NCI-H82 (cell line): ENCODE measurements around the gene WNT7B.

ENCODE experiments used
- DNase-seq: peaks from one replicate; lab custom pipeline; 2025; lab: John Stamatoyannopoulos, UW

The WNT7B gene

DNA sequence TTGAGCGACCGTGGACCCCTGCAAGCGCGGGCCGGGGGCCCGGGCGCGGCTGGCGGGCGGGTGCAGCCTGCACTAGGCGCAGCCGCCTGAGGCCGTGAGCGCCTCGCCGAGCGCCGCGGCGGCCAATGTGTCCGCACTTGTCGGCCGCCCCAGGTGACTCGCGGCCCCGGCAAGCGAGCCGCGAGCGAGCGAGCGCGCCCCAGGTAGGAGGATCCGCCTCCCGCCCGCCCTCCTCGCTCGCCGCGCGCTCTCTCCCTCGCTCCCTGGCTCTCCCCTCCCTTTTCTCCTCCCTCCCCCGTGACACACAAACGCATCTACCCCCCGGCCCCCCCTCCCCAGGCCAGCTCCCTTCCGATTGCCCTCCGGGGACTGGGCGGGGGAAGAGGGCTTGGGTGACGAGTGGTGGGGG, at the start of gene WNT7B:
Gene WNT7B, minus strand, starts transcription at position 160 of the 409 bp plus-strand sequence. CDS start 408 bp downstream, outside the sequence.
- DNase-seq: no peak

DNA sequence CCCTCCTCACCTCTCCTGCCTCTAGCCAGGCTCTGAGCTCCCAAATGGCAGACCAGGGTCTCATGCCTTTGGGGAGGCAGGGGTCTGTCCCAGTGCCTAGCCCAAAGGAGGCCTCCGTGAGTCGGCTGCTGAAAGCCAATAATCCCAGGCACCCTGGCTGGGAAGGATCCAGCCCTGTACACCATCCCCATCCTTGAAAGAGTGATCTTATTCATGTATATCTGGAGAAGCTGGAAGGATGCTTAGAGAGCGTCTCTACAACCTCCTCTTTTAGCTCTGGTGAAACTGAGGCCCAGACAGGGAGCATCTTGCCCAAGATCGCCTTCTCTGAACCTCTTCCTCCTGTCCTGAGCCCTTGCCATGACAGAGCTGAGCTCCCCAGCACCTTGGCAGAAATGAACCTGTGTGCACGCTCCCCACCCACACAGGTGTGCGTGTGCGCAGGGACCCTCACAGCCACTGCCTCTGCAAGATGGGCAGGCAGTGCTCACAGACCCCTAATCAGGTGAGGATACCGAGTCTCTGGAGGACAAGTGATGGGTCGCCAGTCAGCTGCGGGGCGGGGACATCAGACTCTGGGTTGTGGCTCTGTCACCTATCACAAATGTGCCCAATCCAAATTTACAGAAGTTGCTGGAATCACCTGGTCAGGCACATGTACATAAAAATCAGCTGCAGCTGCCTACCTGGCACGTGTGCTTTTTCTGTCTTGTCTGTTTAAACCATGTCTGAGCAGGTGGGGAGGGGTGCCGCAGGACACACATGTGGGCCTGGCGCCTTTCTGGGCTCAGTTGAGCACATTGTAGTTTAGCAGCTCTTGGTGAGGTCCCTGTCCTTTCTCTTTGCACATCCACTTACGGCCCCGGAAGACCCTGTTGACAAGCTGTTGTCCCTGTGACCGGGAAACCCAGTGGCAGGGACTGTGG, 49.3 kb upstream of the WNT7B start:
- no peak for DNase-seq

DNA sequence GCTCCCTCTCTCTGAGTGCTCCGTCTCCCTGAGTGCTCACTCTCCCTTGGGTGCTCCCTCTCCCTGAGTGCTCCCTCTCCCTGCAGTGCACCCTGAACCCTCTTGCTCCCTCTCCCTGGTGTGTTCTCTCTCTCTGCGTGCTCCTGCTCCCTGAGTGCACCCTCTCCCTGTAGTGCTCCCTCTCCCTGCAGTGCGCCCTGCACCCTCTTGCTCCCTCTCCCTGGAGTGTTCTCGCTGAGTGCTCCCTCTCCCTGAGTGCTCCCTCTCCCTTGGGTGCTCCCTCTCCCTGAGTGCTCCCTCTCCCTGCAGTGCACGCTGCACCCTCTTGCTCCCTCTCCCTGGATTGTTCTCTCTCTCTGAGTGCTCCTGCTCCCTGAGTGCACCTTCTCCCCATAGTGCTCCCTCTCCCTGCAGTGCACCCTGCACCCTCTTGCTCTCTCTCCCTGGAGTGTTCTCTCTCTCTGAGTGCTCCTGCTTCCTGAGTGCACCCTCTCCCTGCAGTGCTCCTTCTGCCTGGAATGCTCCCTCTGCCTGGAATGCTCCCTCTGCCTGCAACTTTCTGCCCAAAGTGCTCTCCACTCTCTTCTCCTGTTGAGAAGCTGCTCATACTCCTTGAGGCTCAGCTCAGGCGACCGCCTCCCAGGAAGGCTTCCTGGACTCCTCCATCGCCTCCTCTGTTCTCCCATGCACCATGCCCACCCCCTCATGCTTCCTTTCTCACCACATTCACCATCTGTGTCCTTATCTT, 48.4 kb upstream of the WNT7B start:
- DNase-seq: no peak

DNA sequence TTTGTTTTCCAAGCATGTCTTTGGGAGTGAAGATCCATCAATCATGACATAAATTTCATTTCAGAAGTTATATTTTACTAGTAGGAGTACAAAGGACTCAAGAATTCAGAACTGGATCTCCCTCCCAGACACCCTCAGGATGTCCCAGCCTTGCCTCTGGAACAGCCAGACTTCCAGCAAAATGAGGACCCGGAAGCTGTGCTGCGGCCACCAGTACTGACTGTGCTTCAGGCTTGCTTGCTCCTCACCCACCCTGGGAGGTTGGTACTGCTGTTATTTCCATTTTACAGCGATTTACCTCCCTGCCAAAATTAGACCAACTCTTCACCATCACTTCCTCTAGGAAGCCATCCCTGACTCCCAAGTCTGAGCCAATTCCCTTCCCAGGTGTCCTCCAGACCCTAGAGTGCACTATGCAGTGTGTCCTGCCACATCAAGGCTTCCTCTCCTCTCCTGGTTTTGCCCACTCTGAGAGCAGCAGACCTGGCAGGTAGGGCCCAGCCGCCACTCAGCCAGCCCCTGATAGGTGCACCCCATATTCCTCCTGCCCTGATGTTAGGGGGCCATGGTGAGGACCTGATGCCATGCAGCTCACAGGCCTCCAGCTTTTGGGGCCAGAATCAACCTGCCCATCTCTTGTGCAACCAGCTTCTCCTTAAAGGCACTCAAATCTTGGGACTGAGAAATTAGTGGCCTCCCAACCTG, 47.3 kb upstream of the WNT7B start:
- no peak for DNase-seq

DNA sequence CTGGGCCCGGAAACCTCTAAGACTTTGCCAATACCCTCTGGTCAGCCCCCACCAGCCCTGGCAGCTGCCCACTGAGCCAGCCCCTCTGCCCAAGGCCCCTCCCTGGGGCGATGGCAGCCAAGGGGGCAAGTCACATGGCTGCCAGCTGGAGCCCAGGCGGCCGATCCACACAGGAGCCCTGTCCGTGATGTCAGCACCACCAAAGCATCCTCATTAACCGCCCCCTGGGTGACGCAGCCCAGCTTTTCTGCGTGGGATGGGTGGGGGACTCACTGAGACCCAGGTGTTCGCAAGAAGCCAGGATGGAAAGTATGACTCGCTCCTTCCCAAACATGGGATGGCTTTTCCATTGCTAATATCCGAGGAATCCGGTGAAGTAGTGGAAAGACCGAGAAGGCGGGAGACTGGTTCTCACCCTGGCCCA, 46.6 kb upstream of the WNT7B start:
- no peak for DNase-seq

DNA sequence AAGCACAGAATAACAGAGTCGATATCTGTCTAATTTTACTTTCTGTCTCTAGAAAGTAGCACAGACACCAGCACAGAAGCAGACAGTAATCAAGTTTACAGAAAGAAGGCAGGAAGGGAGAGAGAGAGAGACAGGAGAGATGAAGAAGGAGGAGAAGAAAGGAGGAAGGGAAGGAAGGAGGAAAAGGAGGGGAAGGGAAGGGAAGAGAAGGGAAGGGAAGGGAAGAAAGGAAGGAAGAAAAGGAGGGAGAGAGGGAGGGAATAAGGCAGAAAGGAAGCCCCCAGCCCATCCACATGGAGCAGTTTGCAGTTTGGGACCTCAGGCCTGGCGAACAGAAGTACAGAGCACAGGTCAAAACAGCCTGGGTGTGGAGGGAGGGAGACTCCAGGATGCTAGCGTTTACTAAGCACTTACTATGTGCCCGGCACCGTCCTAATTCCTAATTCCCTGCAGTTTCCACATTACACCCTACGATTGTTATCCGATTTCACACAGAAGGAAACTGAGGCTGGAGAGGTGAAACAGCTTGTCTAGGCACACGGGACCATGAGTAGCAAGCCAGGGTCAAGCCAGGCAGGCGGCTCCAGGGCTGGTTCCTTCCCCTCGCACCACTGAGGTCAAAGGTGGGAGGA, 46.0 kb upstream of the WNT7B start:
- no peak for DNase-seq

DNA sequence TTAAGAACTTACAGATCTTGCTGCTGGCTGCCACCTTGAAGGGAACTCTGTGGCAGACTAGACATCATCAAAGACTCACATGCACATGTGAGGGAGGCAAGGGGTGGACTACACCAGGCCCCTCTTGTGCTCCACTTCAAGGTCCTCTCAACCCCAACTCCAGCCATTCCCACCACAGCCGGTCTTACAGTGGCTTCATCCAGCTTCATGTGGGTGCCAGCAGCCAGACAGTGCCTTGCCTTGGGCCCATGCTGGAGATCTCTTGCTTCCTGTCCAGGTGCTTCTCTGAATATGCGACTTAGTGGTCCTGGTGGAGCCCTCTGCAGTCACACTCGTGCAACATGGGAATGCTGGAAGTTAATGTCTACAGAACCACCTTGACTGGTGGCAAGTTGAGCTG, 44.6 kb upstream of the WNT7B start:
- no peak for DNase-seq

DNA sequence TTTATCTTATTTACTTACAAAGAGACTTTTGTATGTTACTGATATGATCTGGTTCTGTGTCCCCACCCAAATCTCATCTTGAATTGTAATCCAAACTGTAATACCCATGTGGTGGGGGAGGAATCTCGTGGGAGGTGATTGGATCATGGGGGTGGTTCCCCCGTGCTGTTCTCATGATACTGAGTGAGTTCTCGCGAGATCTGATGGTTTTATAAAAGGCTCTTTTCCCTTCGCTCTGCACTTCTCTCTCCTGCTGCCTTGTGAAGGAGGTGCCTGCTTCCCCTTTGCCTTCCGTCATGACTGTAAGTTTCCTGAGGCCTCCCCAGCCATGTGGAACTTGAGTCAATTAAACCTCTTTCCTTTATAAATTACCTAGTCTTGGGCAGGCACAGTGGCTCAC, 42.4 kb upstream of the WNT7B start:
- no peak for DNase-seq

DNA sequence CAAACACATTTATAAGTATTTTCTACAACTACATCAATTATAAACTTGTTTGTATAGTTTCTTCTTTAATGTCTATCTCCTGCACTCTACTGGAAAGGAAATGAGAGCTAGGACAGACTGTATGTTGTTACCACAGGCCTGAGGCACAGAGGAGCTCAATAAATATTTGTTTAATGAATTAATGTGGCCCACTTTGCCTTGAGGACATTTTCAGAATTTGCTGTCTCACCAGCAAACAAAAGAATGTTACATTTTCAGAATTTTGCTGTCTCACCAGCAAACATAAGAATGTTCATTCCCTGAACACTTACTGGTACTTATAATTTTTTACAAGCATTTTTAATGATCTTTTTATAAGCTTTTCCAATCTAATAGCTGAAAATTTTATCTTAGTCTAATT, 41.9 kb upstream of the WNT7B start:
- DNase-seq: no peak

DNA sequence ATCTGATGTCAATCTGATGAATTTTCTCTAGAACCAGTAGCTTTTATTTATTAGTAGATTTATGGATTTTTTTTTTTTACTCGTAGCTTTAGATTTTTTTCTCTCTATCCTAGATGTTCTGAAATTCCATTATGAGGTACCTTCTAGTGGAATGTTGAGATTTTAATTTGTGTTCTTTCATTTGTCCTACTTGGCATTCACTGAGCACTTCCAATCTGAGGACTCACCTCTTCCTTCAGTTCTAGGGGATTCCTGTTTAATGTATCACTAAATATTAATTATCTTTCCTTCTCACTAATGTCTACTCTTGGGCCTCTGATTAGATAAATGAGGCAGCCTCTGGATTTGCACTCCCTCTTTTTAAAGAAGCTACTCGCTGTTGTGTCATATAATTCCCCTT, 40.2 kb upstream of the WNT7B start:
- no peak for DNase-seq

DNA sequence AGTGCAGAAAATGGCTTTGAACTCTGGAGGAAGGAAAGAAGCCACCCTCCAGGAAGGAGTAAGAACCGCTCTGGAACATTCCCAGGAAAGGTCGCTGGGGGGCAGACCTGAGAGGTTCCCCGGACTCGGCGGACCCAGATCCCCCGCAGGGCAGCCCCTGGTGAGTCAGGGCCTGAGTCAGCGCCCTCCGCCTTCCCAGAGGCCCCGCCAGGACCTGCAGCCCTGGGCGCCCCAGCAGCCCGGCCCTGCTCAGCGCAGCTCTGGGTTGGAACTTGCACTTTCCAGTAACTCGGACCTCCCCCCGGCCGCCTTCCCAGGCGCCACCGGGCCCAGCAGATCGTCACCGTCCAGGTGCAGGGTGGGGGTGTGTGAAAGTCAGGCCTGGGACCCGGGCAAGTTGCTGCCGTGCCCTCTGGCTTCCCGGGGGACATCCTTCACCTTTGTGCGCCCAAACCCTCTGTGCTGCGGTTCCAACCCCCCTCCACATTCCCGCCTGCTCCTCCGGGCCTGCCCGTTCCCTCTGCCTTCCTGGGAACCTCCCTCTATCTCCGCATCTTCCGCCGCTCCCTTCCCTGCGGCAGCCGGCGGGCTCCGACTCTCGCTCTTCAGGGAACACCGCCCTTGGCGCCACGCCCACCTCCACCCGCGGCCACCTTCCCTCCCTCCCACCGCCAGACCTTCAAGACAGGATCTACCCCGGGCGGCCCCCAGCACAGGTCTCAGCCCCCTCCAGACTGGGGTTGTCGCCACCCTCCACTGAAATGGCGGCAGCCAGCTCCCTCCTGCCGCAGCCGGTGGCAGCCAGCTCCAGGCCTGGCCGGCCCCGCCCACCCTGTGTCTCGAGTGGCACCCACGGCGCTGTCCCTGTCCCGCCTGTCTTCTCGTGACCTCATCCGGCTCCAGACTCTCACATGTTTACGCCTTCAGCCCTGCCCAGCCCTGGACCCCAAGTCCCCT, 36.8 kb upstream of the WNT7B start:
- peak; percentile 86 for DNase-seq

DNA sequence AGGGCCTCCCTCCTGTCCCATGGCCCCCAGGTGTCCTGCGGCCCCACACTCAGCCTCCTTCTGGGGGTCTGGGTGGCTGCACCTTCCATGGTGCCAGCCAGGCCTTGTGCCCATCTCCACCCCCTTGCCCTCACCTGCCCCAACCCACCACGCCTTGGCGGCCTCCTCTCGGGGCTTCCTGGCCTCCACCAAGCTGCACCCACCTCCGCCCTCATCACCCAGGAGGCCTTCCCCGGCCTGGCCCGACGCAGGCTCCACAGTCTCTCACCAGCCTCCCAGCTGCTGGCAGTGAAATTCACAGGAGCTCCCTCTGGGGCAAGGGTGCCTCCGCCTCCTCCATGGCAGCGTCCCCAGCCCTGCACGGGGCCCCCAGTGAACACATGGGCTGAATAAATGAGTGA, 35.9 kb upstream of the WNT7B start:
- no peak for DNase-seq

DNA sequence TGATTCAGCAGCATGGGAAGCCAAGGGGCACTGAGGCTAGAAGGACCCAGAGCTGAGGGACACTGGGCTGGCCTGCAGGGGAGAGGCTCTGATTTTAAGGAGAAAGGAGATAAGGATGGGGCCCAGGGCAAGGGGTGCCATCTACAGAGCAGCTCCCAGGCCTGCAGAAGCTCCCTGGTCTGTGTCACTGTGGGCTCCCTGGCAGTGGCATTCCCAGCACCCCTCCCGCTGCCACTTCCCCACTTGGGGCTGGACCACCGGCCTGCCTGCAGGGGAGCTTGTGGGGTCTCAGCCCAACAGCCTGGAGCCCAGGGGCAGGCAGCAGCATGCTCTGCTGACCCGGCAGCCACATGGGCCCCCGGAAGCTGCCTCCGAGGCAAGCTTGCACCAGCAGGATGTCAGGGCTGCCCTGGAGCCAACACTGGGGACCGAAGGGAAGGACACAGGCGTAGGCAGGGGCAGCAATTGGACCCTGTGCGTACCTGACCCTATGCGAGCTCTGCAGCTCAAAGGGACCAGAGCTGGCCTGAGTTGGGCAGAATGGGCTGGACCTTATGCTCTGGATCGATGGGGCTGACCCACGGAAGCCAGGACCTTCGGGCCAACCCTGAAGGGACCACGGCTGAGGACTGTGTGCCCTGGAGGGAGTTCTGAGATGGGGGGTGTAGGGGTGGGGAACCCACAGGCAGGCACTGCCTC, 35.4 kb upstream of the WNT7B start:
- no peak for DNase-seq

DNA sequence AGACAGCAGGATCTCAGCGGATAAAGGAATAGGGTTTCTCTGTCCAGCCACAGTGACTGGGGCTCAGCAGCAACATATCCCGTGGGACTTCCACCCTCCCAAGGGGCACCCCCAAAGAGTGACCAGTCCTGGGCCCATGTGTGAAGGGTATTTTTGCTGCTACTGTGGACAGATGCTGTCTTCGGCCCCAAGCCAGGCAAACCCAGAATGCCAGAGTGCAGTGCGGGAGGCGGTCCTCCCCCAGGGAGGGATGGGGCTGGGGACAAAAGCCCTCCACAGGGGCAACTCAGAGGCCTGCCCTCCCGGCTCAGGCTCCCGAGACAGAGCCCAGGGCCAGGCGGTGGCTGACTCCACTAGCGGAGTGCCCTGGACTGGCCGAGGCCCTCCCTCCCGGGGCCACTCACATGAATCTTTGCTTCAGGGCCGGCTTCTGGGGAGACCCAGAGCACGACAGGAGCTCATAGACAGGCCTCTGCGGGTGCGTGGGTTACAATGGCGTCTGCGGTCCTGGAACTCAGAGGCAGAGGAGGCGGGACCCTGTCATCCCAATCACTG, 34.7 kb upstream of the WNT7B start:
- no peak for DNase-seq

DNA sequence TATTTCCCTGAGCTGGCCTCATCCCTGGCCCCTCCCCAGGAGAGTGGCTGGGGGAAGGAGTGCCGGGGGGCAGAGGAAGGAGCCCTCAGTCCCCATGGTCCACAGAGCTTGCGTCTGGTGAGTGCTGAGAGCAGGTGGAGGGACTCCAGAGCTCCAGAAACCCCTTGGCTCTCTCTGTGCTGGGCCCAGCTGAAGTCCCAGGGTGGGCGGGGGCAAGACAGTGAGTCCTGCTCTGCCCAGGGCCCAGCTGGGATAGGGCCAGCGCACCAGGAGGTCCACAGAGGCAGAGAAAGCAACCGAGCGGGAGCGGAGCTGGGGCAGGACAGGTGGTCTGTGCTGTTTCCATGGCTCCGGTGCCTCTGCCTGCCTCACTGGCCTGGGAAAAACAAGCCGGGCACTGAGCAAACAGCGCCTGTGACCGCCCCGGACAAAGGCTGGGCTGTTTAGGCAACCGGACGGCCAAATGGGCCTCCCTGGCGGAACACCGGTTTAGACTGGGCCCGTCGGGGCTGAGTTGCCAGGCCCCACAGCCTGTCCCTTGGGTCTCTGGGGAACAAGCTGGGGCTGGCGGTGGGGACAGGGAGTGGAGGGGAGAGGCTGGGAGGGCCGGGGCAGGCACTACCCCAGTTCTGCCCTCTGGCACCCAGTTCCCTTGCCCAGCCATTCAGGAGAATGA, 34.1 kb upstream of the WNT7B start:
- no peak for DNase-seq

DNA sequence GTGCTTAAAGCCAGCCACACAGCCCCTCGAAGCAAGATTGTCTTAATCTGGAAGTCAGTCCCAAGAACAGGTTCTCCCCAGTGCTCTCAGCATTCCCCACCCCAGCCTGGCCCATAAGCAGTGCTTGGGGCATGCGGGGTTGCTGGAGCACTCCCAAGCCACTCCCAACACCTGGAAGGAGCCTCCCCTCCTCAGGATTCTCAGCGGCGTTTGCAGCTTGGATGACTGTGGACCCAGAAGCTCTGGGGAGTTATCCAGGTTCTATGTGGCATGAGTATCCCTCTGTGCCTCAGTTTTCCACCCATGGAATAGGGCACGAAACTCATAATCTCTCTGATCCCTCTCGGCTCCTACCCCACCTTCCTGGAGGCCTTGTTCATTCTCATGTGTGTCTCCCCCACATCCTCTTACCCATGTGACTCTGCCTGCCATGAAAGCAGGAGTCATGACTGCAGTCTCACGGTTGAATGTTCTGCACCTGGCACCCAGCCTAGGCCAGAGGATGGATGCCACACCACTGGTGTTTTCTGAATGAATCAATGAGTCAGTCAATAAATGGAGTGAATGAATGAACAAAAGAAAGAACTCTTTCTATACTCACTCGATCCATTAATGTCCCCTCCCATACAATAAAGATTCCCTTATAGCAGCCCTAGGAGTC, 33.4 kb upstream of the WNT7B start:
- no peak for DNase-seq

DNA sequence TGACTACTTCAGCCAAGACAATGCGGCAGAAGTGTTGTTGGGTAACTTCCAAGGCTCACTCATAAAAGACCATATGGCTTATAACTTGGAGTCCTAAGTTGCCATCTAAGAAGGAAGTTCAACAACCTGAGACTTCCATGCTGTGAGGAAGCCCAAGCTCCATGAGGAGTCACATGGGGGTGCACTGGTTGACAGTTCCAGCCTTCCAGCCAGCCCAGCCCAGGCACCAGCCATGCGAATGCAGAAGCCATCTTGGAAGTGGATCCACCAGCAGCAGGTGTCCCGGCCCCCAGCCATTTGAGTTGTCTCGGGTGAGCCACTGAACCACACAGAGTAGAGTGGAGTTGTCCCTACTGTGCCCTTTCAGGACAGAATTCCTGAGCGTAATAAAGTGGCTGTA, 32.8 kb upstream of the WNT7B start:
- no peak for DNase-seq

DNA sequence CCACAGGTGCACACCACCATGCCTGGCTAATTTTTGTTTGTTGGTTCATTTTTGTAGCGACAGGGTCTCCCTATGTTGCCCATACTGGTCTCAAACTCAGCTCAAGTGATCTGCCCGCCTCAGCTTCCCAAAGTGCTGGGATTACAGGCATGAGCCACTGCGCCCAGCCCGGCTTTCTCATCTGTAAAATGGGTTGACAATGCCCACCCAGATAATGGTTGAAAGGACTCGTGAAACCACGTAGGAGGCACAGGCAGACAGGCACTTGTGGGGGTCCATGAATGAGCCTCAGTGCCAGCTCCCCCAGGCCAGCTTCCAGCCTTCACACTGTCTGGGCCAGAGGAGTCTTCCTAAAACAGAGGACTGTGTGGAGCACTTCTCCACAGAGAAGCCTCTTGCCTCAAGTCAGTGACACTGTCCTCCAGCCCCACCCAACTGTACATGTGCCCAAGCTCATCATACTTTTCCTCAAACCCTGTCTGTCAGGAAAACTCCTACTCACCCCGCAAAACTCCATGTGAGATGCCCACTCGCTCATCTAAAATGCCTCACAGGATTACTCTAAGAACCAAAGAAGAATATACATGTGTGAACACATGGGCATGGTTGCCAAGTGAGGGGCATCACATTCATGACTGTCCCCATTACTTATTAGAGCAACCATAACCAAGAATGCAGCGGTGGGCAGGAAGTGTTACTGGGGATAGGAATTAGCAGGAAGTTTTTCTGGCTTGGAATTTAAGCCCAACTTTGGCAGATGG, 32.1 kb upstream of the WNT7B start:
- DNase-seq: no peak
